ENCODE data around the gene CCDC127.
"Not testable (repeated sequence)": the region's sequence is repeated elsewhere in the genome, so short reads cannot be mapped to it uniquely, and the experiment has no call there.

Gene CCDC127

GRCh38 chr5:203246-203930, 14.6 kb downstream of the CCDC127 start:
- DNase-seq, result no peak

GRCh38 chr5:201672-202071, 16.3 kb downstream of the CCDC127 start:
- DNase-seq, result no peak

- no peak for DNase-seq
Observed at GRCh38 chr5:200985-201384, 17.0 kb downstream of the CCDC127 start.

- DNase-seq, result no peak
Observed at GRCh38 chr5:199950-200645, 17.9 kb downstream of the CCDC127 start.

- DNase-seq, result no peak
Observed at GRCh38 chr5:199197-199949, 18.6 kb downstream of the CCDC127 start.

- DNase-seq, result no peak
Observed at GRCh38 chr5:198516-199196, 19.3 kb downstream of the CCDC127 start.

GRCh38 chr5:197892-198489, 20.0 kb downstream of the CCDC127 start:
- DNase-seq, result no peak

GRCh38 chr5:197031-197430, 20.9 kb downstream of the CCDC127 start:
- DNase-seq, result not testable (repeated sequence)

GRCh38 chr5:196350-196749, 21.6 kb downstream of the CCDC127 start:
- no peak for DNase-seq

GRCh38 chr5:195401-196160, 22.4 kb downstream of the CCDC127 start:
- no peak for DNase-seq

GRCh38 chr5:194603-195209, 23.2 kb downstream of the CCDC127 start:
- DNase-seq, result no peak

GRCh38 chr5:194102-194501, 23.9 kb downstream of the CCDC127 start:
- DNase-seq, result no peak

GRCh38 chr5:192970-193831, 24.8 kb downstream of the CCDC127 start:
- no peak for DNase-seq

GRCh38 chr5:192691-192969, 25.3 kb downstream of the CCDC127 start:
- DNase-seq, result no peak

GRCh38 chr5:191949-192690, 25.8 kb downstream of the CCDC127 start:
- no peak for DNase-seq

- no peak for DNase-seq
Observed at GRCh38 chr5:191036-191948, 26.7 kb downstream of the CCDC127 start, which contains the start of gene LRRC14B. LRRC14B (plus strand) TSS chr5:191495; CDS start chr5:191539, 44 bp downstream.

- no peak for DNase-seq
Observed at GRCh38 chr5:190366-191035, 27.5 kb downstream of the CCDC127 start.

GRCh38 chr5:189976-190365, 28.0 kb downstream of the CCDC127 start:
- DNase-seq, result no peak

All from NCI-H187 (cell line).